ENCODE results near the gene KLHL26. TPM values are rescaled to one million over a fixed set of nuclear protein-coding genes. Genes with fewer than 3 reads are reported as not detected.

The KLHL26 gene
- total RNA-seq, 4 donors from 2014 or later = 7.9 to 23.2 (median 18.2) TPM

- 85 to 88% methylated on average over 6 of the region's 6 CpGs for WGBS, 2 donors
- intact Hi-C loops (cut with DNase I; ENCODE audit: low total_unique reads) = no loop called here
- TF ChIP-seq, protein P1, sequence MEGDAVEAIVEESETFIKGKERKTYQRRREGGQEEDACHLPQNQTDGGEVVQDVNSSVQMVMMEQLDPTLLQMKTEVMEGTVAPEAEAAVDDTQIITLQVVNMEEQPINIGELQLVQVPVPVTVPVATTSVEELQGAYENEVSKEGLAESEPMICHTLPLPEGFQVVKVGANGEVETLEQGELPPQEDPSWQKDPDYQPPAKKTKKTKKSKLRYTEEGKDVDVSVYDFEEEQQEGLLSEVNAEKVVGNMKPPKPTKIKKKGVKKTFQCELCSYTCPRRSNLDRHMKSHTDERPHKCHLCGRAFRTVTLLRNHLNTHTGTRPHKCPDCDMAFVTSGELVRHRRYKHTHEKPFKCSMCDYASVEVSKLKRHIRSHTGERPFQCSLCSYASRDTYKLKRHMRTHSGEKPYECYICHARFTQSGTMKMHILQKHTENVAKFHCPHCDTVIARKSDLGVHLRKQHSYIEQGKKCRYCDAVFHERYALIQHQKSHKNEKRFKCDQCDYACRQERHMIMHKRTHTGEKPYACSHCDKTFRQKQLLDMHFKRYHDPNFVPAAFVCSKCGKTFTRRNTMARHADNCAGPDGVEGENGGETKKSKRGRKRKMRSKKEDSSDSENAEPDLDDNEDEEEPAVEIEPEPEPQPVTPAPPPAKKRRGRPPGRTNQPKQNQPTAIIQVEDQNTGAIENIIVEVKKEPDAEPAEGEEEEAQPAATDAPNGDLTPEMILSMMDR (IDR thresholded peaks at IDR 0.05) = no peak
- TF ChIP-seq POLR2A (IDR thresholded peaks at IDR 0.05) = no peak
- H3K4me3 ChIP-seq (ENCODE audit: low read depth, poor library complexity, severe bottlenecking) = no peak overlapping the region
- DNase-seq (ENCODE audit: low spot score in 2 of 2) = no peak
Observed at GRCh38 chr19:18716857-18717256, 80.0 kb downstream of the KLHL26 start.

GRCh38 chr19:18717601-18718000, 80.8 kb downstream of the KLHL26 start:
- TF ChIP-seq POLR2A (IDR thresholded peaks at IDR 0.05) = no peak
- TF ChIP-seq, protein P1 (IDR thresholded peaks at IDR 0.05) = no peak
- H3K4me3 ChIP-seq (ENCODE audit: low read depth, poor library complexity, severe bottlenecking) = no peak overlapping the region
- WGBS, 2 donors = 71 to 79% methylated on average over 10 of the region's 10 CpGs
- DNase-seq (ENCODE audit: low spot score in 2 of 2) = no peak
- intact Hi-C loops (cut with DNase I; ENCODE audit: low total_unique reads) = no loop called here

DNA sequence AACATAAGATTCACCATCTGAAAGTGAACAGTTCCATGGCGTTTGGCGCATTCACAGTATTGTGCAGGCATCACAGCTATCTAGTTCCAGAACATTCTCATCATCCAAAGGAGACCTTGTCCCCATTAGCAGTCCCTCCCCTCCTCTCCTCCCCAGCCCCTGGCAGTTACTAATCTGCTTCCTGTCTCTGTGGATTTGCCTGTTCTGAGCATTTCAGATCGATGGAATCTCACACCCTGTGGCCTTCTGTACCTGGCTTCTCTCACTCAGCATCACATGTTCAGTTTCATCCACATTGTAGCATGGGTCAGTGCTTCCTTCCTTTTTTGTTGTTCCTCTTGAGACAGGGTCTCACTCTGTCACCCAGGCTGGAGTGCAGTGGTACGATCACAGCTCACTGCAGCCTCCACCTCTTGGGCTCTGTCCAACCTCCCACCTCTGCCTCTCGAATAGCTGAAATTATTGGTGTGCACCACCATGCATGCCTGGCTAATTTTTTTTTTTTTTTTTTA, 81.2 kb downstream of the KLHL26 start:
- no peak for TF ChIP-seq POLR2A (IDR thresholded peaks at IDR 0.05)
- 77 to 80% methylated on average over 5 of the region's 5 CpGs for WGBS, 2 donors
- intact Hi-C loops (cut with DNase I; ENCODE audit: low total_unique reads) = no loop called here
- DNase-seq (ENCODE audit: low spot score in 2 of 2) = no peak
- H3K4me3 ChIP-seq (ENCODE audit: low read depth, poor library complexity, severe bottlenecking) = no peak overlapping the region

DNA sequence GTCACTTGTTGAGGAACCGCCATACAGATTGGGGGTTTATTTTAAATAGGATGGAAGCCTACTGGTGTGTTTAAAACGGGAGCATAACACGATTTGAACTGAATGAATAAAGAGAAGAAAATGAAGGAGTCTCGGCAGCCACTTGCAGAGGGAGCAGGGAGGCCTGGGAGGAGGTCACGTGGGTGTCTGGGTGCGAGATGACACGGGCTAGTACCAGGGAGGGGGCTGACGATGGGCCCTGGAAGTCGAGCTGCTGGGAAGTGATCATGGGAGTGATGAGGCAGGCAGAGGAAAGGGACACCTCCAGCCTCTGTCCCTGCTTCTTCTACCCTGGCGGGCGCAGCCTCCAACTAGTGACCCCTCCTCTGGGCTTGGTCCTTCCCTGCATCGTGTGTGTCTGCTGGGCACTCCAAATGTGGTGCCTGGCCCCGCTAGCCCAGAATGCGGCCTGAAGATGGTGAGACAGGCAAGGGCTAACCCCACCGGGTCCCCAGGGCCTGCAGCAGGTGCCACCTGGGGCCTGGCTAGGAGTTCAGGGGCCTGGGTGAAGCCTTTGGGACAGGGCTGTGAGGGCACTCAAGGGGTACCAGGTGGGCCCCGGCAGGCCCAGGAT, 82.1 kb downstream of the KLHL26 start:
- WGBS, 2 donors = 86 to 88% methylated on average over 13 to 16 of the region's 16 CpGs
- no peak overlapping the region for H3K4me3 ChIP-seq (ENCODE audit: low read depth, poor library complexity, severe bottlenecking)
- intact Hi-C loops (cut with DNase I; ENCODE audit: low total_unique reads) = no loop called here
- no peak for TF ChIP-seq POLR2A (IDR thresholded peaks at IDR 0.05)
- TF ChIP-seq, protein P1 (IDR thresholded peaks at IDR 0.05) = no peak
- DNase-seq (ENCODE audit: low spot score in 2 of 2) = no peak

- 88 to 91% methylated on average over 25 of the region's 25 CpGs for WGBS, 2 donors
- intact Hi-C loops (cut with DNase I; ENCODE audit: low total_unique reads) = no loop called here
- no peak for DNase-seq (ENCODE audit: low spot score in 2 of 2)
- no peak overlapping the region for H3K4me3 ChIP-seq (ENCODE audit: low read depth, poor library complexity, severe bottlenecking)
- TF ChIP-seq, protein P1 (IDR thresholded peaks at IDR 0.05) = no peak
- TF ChIP-seq POLR2A (IDR thresholded peaks at IDR 0.05) = no peak
Observed at GRCh38 chr19:18719541-18719940, 82.7 kb downstream of the KLHL26 start.

Other genes with a start within 250 kb of the KLHL26 start
- 1 to 10 TPM in 3 of 4 donors, not detected in 1; 1.2 to 3.4 (median 2.2) TPM for gene LRRC25, start 239.4 kb upstream of the KLHL26 start, total RNA-seq
- 10 to 100 TPM; 28.8 to 42.0 (median 36.0) TPM for gene SSBP4, start 217.6 kb upstream of the KLHL26 start, total RNA-seq
- 10 to 100 TPM; 16.9 to 29.9 (median 22.3) TPM for gene ISYNA1, start 198.9 kb upstream of the KLHL26 start, total RNA-seq
- 10 to 100 TPM; 21.5 to 37.9 (median 24.8) TPM for gene ELL, start 115.0 kb upstream of the KLHL26 start, total RNA-seq
- 100 to 1,000 TPM; 248 to 285 (median 263) TPM for gene FKBP8, start 93.5 kb upstream of the KLHL26 start, total RNA-seq
- 10 to 100 TPM; 61.9 to 98.5 (median 89.7) TPM for gene KXD1, start 79.2 kb upstream of the KLHL26 start, total RNA-seq
- gene UBA52, start 65.2 kb upstream of the KLHL26 start, total RNA-seq = 1,000 to 10,000 TPM in 1 of 4 donors, 100 to 1,000 TPM in 3; 625 to 1,001 (median 848) TPM
- 100 to 1,000 TPM in 3 of 4 donors, 10 to 100 TPM in 1; 91.8 to 119 (median 107) TPM for gene REX1BD, start 48.2 kb upstream of the KLHL26 start, total RNA-seq
- gene CRLF1, start 30.2 kb upstream of the KLHL26 start, total RNA-seq = 10 to 100 TPM; 27.7 to 90.8 (median 40.1) TPM
- gene TMEM59L, start 24.2 kb upstream of the KLHL26 start, total RNA-seq = under 1 TPM in 3 of 4 donors, not detected in 1; 0.46 to 0.63 (median 0.52) TPM
- 1 to 10 TPM; 2.1 to 5.5 (median 4.2) TPM for gene CRTC1, start 46.7 kb downstream of the KLHL26 start, total RNA-seq
- 10 to 100 TPM; 12.6 to 18.3 (median 14.9) TPM for gene COMP, start 154.3 kb downstream of the KLHL26 start, total RNA-seq
- 100 to 1,000 TPM in 3 of 4 donors, 10 to 100 TPM in 1; 91.6 to 116 (median 102) TPM for gene UPF1, start 194.9 kb downstream of the KLHL26 start, total RNA-seq